Endothelial cell of umbilical vein (primary cell): ENCODE results near the gene ZBTB9. TPM values are rescaled to one million over a fixed set of nuclear protein-coding genes. Genes with fewer than 3 reads are reported as not detected.

Source experiments
- BruUV-seq: library from RNA; stranded (reverse); fragments of 400-500 nt; replicated peaks from 2 replicates; lab custom pipeline; 2021; lab: Mats Ljungman, UMichigan
- CTCF ChIA-PET: fragments of 300-600, 350-600 bp; sonication (Branson Sonifier 250); formaldehyde crosslinking; loops from one replicate; lab custom pipeline; 2021; ENCODE audit warnings: antibody characterized with exemption, inconsistent platforms; lab: Charles Lee
- POLR2A ChIA-PET: fragments of 300-600, 350-600 bp; sonication (Branson Sonifier 250); formaldehyde crosslinking; loops from one replicate; lab custom pipeline; 2021; ENCODE audit warnings: antibody characterized with exemption, inconsistent platforms; lab: Charles Lee
- DNase-seq: peaks from one replicate; pipeline ENCODE4 v3.0.0-alpha.2; 2011; ENCODE audit warnings: low read depth, low spot score
- FAIRE-seq: peaks from 2 replicates; lab custom pipeline; 2011; peaks lifted over from hg19 to GRCh38; lab: Jason Lieb, UNC
- H2AFZ ChIP-seq: 2 replicates; pipeline ENCODE4 v1.6.0; 2012; ENCODE audit warnings: low read depth, low read length, control low read depth, inconsistent platforms
- H3K27ac ChIP-seq: 2 replicates; pipeline ENCODE4 v1.5.1; 2011; ENCODE audit warnings: low read depth, mild to moderate bottlenecking, control low read depth, low read length, moderate library complexity; ENCODE audit not compliant: insufficient read depth
- H3K27me3 ChIP-seq, 2 experiments: 2 replicates each; pipeline versions ENCODE4 v1.6.0 to v1.6.1; 2011; ENCODE audit warnings: low read length in 2 of 2, mixed read lengths in 1 of 2; ENCODE audit not compliant: control insufficient read depth in 2 of 2, insufficient read depth in 2 of 2
- H3K36me3 ChIP-seq, 2 experiments: 2 replicates in 1 of 2; 3 replicates in 1 of 2; pipeline ENCODE4 v1.5.1; 2011; ENCODE audit warnings: low read length in 2 of 2, mild to moderate bottlenecking in 1 of 2, moderate library complexity in 1 of 2; ENCODE audit not compliant: control insufficient read depth in 2 of 2, insufficient read depth in 2 of 2; ENCODE audit errors: extremely low read depth in 1 of 2
- H3K4me1 ChIP-seq: 3 replicates; pipeline ENCODE4 v1.5.1; 2011; ENCODE audit warnings: mild to moderate bottlenecking, low read length; ENCODE audit not compliant: control insufficient read depth, insufficient read depth; ENCODE audit errors: extremely low read depth
- H3K4me2 ChIP-seq: 2 replicates; pipeline ENCODE4 v1.6.1; 2011; ENCODE audit warnings: low read length, control low read depth, mixed read lengths; ENCODE audit not compliant: insufficient read depth
- H3K4me3 ChIP-seq, 3 experiments: fragments of 200-600 bp in 1 of 3; sonication (generic), shearing (Covaris generic) in 1 of 3; replicated peaks in 1 of 3; 2 replicates each; pipeline ENCODE4 v1.5.1; 2011 to 2016; ENCODE audit warnings: control low read depth in 3 of 3, low read length in 3 of 3, mild to moderate bottlenecking in 2 of 3, inconsistent platforms in 1 of 3, low read depth in 1 of 3, moderate library complexity in 1 of 3; ENCODE audit not compliant: insufficient read depth in 1 of 3
- H3K79me2 ChIP-seq: 2 replicates; pipeline ENCODE4 v1.6.0; 2012; ENCODE audit warnings: low read length, inconsistent platforms; ENCODE audit not compliant: control insufficient read depth, insufficient read depth
- H3K9ac ChIP-seq: replicated peaks from 2 replicates; pipeline ENCODE3; 2011; ENCODE audit warnings: low read length, control low read depth; ENCODE audit not compliant: insufficient read depth; ENCODE audit errors: extremely low read depth
- H3K9me1 ChIP-seq: replicated peaks from 3 replicates; pipeline ENCODE4 v1.6.0; 2011; ENCODE audit warnings: mild to moderate bottlenecking, low read length; ENCODE audit not compliant: control insufficient read depth, insufficient read depth; ENCODE audit errors: extremely low read depth
- H3K9me3 ChIP-seq: replicated peaks from 2 replicates; pipeline ENCODE4 v1.5.1; 2012; ENCODE audit warnings: low read length, inconsistent platforms; ENCODE audit not compliant: control insufficient read depth, insufficient read depth
- H4K20me1 ChIP-seq: replicated peaks from 2 replicates; pipeline ENCODE3; 2011; ENCODE audit warnings: mild to moderate bottlenecking, low read length; ENCODE audit not compliant: control insufficient read depth, insufficient read depth; ENCODE audit errors: extremely low read depth
- EZH2 ChIP-seq: IDR thresholded peaks from 2 replicates; pipeline ENCODE4 v1.6.1; 2012; ENCODE audit warnings: borderline replicate concordance, low read depth, mild to moderate bottlenecking, moderate library complexity, low read length, inconsistent platforms; ENCODE audit not compliant: severe bottlenecking
- FOS ChIP-seq: IDR thresholded peaks from 2 replicates; pipeline ENCODE4 v1.6.1; 2011; ENCODE audit warnings: mild to moderate bottlenecking, low read length, moderate library complexity, borderline replicate concordance; ENCODE audit not compliant: insufficient read depth
- GATA2 ChIP-seq: IDR thresholded peaks from 2 replicates; pipeline ENCODE4 v1.7.0; 2011; ENCODE audit warnings: low read depth, mild to moderate bottlenecking, moderate library complexity, mixed read lengths, low read length; ENCODE audit not compliant: insufficient read length, insufficient read depth
- JUN ChIP-seq: IDR thresholded peaks from 2 replicates; pipeline ENCODE4 v1.6.1; 2011; ENCODE audit warnings: borderline replicate concordance, low read depth; ENCODE audit not compliant: insufficient read length, insufficient read depth
- MYC ChIP-seq: IDR thresholded peaks from one replicate; pipeline ENCODE4 v1.6.1; 2011; ENCODE audit warnings: mild to moderate bottlenecking, low read depth, low read length
- POLR2A ChIP-seq: IDR thresholded peaks from 2 replicates; pipeline ENCODE4 v1.6.1; 2012; ENCODE audit warnings: low read depth, mild to moderate bottlenecking, control low read depth, low read length
- POLR2AphosphoS5 ChIP-seq: IDR thresholded peaks from 2 replicates; pipeline ENCODE4 v1.6.1; 2012; ENCODE audit warnings: low read depth, mild to moderate bottlenecking, control low read depth, low read length, moderate library complexity; ENCODE audit not compliant: insufficient read depth
- dilution Hi-C: fragments of 300-500 bp; cut with MboI; formaldehyde crosslinking; loops from one replicate; pipeline ENCODE4 v1.15.0; 2019; ENCODE audit warnings: low sequenced_read_pairs; ENCODE audit not compliant: extremely low pct_ligation_motif_present
- intact Hi-C: fragments of 100-400 bp; cut with micrococcal nuclease; formaldehyde crosslinking; loops from one replicate; pipeline ENCODE4 v1.10.0; 2022
- polyA plus RNA-seq, 4 experiments: library from polyadenylated mRNA; depleted of rRNA in 3 of 4; stranded (reverse) in 3 of 4; unstranded in 1 of 4; fragments of >200 nt; gene quantifications; 2 replicates each; pipeline versions ENCODE4 v1.2.1 to v1.2.3, GENCODE V29; 2011 to 2012; ENCODE audit warnings: missing spikeins in 1 of 4
- total RNA-seq: library from RNA; stranded (reverse); gene quantifications from 2 replicates; pipeline ENCODE4 v1.2.3, GENCODE V29; 2021
- TF ChIP-seq, protein P1 (sequence below): IDR thresholded peaks from 2 replicates; pipeline ENCODE4 v1.6.1; 2011; ENCODE audit not compliant: insufficient read depth, insufficient read length
- TF ChIP-seq, protein P2 (sequence below), 2 donors: IDR thresholded peaks; 1 replicate in 1 of 2; 2 replicates in 1 of 2; pipeline ENCODE4 v1.5.1; 2011; ENCODE audit warnings: low read length in 2 of 2, mild to moderate bottlenecking in 2 of 2, moderate library complexity in 2 of 2, control low read depth in 1 of 2, inconsistent platforms in 1 of 2, low read depth in 1 of 2; ENCODE audit not compliant: insufficient read depth in 1 of 2; ENCODE audit errors: extremely low read depth in 1 of 2

The ZBTB9 gene
- total and polyA plus RNA-seq, 2 donors (not counting 3 experiments of a cell fraction or from before 2014, with no cell fraction given): 4.7 to 8.0 TPM

DNA sequence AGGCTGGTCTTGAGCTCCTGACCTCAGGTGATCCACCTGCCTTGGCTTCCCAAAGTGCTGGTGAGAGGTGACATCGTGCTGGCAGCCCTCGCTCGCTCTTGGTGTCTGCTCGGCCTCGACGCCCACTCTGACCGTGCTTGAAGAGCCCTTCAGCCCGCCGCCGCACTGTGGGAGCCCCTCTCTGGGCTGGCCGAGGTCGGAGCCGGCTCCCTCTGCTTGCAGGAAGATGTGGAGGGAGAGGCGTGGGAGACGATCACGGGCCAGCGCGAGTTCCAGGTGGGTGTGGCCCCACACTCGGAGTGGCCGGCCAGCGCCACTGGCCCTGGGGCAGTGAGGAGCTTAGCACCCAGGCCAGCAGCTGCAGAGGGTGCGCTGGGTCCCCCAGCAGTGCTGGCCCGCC, 48.1 kb downstream of the ZBTB9 start:
- H3K36me3 ChIP-seq: no peaks in the 10 kb centered on the region
- H3K27ac ChIP-seq: no peak overlapping the region
- no peaks in the 10 kb centered on the region for H3K9me3 ChIP-seq
- no peak overlapping the region for H3K4me3 ChIP-seq
- dilution Hi-C loops (no loop called here), intact Hi-C loops (no loop called here)
- no peaks in the 10 kb centered on the region for H4K20me1 ChIP-seq
- peaks cover 0 to 2% of the 10 kb centered on the region in 2 experiments for H3K27me3 ChIP-seq
- H3K9me1 ChIP-seq: no peaks in the 10 kb centered on the region
- H3K9ac ChIP-seq: no peak overlapping the region
- BruUV-seq: no TSS peak
- H3K4me1 ChIP-seq: no peaks in the 10 kb centered on the region
- POLR2A ChIA-PET: no interaction called here
- H3K79me2 ChIP-seq: no peaks in the 10 kb centered on the region
- no peak overlapping the region for H2AFZ ChIP-seq
- no peak overlapping the region for H3K4me2 ChIP-seq
- CTCF ChIA-PET: interaction anchor here (1.5 kb wide), 1 partner anchor 13 kb away, joined by 7 read pairs; no protein-coding TSS in a partner anchor
- FAIRE-seq (no peak), DNase-seq (no peak)
- TF ChIP-seq JUN (no peak), MYC (no peak), GATA2 (no peak), EZH2 (no peak), FOS (no peak), POLR2A (no peak), POLR2AphosphoS5 (no peak)
- TF ChIP-seq, protein P1, sequence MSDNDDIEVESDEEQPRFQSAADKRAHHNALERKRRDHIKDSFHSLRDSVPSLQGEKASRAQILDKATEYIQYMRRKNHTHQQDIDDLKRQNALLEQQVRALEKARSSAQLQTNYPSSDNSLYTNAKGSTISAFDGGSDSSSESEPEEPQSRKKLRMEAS: no peak
- TF ChIP-seq, protein P2, sequence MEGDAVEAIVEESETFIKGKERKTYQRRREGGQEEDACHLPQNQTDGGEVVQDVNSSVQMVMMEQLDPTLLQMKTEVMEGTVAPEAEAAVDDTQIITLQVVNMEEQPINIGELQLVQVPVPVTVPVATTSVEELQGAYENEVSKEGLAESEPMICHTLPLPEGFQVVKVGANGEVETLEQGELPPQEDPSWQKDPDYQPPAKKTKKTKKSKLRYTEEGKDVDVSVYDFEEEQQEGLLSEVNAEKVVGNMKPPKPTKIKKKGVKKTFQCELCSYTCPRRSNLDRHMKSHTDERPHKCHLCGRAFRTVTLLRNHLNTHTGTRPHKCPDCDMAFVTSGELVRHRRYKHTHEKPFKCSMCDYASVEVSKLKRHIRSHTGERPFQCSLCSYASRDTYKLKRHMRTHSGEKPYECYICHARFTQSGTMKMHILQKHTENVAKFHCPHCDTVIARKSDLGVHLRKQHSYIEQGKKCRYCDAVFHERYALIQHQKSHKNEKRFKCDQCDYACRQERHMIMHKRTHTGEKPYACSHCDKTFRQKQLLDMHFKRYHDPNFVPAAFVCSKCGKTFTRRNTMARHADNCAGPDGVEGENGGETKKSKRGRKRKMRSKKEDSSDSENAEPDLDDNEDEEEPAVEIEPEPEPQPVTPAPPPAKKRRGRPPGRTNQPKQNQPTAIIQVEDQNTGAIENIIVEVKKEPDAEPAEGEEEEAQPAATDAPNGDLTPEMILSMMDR (IDR thresholded peaks at IDR 0.05; ENCODE audit: extremely low read depth in 1 of 2, insufficient read depth in 1 of 2, low read depth in 1 of 2, low read length in 2 of 2): no peak
